GDM1 (cell line): ENCODE data around the gene SQSTM1.

Experiments
- DNase-seq: peaks from one replicate; lab custom pipeline; 2025; lab: John Stamatoyannopoulos, UW

Gene SQSTM1

DNA sequence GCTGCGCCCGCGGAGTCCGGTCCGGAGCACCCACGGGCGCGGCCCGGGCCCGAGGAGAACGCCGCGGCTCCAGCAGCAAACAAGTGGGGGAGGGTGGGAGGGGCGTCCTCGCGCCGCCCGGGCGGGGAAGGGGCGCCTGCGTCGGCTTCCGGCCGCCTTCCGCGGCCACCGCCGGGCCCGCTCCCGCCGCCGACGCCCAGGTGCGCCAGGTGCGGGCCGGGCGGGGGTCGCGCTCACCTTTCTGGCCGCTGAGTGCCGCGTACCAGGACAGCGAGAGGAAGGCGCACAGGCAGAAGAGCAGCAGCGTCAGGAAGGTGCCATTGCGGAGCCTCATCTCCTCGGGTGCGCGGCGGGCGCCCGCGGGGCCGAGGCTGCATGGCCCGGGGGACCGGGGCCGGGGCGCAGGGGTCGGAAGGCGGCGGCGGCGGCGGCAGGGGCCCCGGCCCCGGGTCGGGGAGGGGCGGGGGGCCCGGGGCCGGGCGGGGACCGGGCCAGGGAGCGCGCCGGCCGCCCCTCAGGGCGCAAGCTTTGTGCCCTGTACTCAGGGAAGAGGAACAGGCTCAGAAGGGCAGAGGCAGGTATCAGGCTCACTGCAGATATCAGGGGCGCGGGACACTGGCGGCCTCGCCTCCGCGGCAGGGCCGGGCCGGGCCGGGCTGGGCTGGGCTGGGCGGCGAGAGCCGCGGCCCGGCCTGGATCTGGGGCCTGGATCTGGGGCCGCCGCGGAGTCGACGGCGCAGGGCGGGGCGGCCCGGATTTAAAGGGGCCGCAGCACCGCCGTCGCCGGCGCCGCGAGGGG, 14.3 kb upstream of the SQSTM1 start, which contains the start of gene MGAT4B:
MGAT4B (minus strand) TSS at position 617 of the 799 bp plus-strand sequence; CDS start at position 334, 283 bp downstream.
- DNase-seq, result peak; percentile 75

GRCh38 chr5:179812135-179812825, 8.4 kb upstream of the SQSTM1 start:
- no peak for DNase-seq

- no peak for DNase-seq
Observed at GRCh38 chr5:179812997-179813607, 7.6 kb upstream of the SQSTM1 start.

GRCh38 chr5:179814090-179814489, 6.6 kb upstream of the SQSTM1 start:
- DNase-seq, result no peak

DNA sequence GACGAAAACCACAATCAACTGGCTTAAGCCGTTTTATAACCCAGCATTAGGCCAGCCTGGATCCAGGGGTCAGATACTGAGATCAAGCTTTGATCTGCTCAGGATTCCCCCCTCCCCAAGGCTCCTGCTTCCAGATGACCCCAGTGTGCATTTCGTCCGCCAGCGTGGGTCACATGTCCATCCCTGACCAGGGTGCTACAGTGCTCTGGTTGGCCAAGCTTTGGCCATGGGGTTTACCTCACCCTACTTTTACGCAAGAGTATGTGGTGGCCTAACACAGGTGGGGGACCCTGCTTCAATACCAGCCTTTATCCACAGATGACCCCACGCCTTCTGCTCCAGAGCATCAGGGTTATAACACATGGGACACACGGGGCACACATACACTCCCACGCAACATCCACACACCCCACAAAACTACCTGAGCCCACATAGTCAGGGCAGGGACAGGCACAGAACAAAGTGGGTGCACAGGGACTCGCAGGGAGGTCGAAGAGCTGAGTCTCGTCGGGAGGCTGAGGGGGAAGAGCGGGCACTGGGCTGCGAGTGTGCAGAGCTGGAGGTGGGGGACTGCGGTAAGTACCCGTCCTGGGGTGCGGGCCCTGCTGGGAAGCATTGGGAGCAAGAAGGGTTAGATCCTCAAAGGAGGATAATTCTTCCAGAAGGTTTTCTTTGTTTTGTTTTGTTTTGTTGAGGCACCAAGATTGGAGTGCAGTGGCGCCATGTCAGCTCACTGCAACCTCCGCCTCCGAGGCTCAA, 5.0 kb upstream of the SQSTM1 start:
- no peak for DNase-seq

DNA sequence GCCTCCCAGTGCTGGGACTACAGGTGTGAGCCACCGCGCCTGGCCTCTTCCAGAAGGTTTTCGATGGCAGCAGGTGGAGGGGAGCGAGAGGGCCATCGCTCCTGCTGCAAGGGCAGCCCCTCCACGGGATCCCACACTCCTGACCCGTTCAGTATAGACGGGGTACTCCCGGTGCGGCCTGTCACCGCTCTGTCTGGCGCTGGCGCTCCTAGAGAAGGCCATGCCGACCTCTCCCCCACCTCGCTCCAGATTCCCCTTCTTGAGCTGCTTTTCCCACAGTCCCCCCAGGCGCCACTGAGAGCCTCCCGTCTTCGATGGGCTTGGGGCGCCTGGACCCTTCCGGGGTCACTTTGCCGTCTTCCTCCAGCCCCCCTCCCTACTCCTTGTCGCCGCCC, 4.3 kb upstream of the SQSTM1 start:
- DNase-seq, result no peak

DNA sequence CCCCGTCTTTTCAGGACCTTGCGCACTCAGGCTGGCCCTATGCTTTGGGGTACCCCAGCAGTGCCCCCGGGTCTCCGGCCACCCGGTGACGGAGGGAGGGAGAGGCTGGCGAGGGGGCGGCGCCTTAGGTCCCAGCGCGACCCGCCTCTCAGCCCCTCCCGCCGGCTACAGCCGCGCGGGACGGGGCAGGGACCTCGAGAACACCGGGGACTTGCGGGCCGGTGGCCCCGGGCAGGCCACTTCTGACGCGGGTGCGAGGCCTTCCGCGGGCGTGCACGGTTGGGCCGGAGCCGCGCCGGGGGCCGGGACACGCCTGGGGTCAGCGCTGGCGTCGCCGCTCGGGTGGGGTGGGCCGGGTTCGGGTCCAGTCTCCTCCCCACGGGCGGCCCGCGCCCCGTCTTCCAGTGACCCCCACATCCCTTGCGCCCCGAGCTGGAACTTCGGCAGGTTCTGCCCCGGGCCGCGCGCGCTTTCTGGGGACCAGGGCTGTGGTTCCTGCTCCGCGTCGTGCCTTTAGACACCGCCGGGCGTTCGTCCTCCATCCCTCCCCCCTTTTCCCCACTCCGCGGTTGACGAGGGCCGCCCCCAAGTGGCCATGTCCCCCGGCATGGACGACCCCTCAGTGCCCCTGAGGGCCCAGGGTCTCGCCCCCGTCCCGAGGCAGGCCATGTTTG, 3.8 kb upstream of the SQSTM1 start:
- no peak for DNase-seq

DNA sequence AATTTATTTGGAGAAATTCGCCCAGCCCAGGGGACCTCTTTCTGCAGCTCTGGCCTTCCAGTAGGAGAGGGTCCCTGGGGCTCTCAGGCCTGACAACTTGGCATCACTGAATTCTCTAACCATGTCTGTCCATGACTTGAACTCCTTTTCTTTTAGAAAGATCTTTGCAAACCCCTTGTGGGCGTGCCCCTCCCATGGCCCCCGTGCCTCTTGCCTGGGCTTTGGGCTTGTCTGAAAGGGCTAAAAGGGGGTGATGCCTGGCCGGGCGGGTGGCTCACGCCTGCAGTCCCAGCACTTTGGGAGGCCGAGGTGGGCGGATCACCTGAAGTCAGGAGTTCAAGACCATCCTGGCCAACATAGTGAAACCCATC, 3.2 kb upstream of the SQSTM1 start:
- DNase-seq, result no peak

DNA sequence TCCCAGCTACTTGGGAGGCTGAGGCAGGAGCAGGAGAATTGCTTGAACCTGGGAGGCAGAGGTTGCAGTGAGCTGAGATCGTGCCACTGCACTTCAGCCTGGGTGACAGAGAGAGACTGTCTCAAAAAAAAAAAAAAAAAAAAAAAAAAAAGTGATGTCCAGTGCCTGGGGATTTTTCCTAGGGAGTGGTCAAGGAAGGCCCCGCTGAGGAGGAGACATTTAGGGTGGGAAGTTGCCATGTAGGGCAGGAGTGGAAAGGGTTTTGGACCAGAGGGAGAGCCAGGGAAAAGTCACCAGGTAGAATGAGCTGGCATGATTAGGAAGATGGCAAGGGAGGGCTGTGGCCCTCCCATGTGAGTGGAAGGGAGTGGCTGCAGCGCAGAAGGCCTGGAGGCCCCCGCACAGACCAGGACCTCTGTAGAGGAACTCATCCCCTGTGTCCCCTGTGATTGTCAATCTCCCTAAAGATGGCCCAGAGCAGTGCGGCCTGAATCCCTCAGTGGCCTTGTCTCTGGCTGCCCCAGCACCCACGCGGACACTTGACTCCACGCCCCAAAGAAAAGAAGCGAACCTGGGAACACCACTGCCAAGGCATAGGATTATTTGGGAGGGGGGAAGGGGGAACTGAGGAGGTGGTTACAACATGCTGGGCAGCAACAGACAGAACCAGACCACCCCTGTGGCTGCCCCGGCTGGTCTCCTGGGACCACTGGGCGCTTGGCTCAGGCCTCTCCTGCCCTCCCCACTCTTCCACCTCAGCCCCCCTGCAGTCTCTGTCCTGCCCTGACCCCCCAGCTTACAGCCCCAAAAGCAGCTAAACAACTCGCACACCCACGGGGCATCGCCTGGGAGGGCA, 2.6 kb upstream of the SQSTM1 start:
- no peak for DNase-seq

GRCh38 chr5:179818746-179819295, 1.9 kb upstream of the SQSTM1 start:
- DNase-seq, result peak; percentile 75

DNA sequence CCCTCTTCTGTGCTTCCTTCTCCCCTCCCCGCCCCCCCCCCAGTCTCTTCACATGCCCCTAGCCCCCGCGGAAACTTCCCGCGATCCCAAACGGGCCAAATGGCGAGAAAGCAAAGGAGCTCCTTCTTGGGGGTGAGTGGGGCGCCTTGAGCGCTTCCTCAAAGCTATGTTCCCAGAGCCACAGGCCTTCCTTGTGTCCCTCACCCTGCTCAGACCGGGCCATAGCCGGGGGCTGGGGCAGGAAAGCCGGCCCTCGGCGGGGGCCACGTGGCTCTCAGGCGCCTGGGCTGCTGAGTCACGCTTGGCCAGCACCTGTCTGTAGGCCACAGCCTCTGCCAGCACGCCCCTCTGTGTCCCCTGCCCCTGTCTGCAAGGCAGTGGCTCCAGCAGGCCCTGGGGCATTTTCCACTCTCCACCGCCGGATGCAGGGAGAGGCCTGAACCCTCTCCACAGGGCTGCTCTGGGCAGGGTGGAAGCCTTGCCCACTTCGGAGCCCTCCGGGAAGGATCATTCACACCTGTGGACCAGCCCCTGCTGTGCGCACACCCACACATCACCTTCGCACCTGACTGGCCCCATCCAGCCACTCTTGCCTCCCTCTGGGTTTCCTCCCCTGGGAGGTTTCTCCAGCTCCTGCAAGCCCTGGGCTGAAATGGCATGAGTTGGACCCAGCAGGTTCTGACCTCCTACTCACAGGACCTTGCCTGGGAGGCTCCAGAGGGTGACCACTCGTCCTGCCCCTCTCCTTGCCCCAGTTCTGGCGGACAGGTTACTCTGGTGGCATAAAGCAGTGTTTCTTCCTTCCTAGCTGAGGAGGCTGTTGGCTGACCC, 1.2 kb upstream of the SQSTM1 start:
- no peak for DNase-seq

GRCh38 chr5:179820127-179820482, 600 bp upstream of the SQSTM1 start:
- DNase-seq, result no peak

- DNase-seq, result peak; percentile 82
Observed at GRCh38 chr5:179821298-179822058, 773 bp downstream of the SQSTM1 start.

DNA sequence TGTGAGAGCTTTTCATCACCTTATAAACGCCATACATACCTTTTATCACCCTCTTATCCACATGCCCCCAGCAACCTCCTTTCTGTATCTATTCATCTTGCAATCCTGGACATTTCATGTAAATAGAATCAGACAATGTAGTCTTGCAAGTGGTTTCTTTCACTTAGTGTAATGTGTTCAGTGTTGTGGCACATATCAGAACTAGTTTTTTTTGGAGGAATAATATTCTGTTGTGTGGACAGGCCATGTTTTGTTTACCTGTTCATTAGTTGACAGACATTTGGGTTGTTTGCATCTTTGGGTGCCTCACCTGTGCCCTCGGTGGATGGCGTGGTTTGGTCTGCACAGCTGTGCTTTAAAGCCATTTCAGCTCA, 1.3 kb downstream of the SQSTM1 start:
- DNase-seq, result no peak

DNA sequence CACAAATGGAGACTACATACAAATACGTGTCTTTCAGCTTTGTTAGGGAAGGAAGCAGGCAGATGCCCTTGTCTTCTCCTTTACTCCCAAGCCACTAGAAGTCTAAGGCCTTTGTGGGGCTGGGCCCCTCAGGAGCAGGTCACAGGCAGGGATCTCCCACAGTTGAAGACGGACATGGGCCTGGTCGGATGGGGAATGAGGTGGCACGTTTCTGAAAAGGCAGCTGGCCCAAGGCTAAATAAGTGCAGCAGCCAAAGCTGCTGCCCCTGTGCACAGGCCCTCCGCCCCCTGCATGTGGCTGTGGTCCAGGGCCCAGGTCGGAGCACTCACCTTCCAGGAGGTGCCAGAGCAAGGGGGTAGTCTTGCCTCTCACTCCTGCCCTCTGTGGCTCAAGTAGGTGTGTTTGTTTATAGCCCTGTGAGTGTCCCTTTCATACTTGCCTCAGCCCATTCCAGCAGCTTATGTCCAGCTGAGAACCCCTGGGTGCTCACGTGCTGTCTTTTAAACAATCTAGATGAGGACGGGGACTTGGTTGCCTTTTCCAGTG, 1.8 kb downstream of the SQSTM1 start:
- DNase-seq, result no peak

- DNase-seq, result no peak
Observed at GRCh38 chr5:179823937-179824744, 3.4 kb downstream of the SQSTM1 start.

- no peak for DNase-seq
Observed at GRCh38 chr5:179824745-179825112, 4.0 kb downstream of the SQSTM1 start.

DNA sequence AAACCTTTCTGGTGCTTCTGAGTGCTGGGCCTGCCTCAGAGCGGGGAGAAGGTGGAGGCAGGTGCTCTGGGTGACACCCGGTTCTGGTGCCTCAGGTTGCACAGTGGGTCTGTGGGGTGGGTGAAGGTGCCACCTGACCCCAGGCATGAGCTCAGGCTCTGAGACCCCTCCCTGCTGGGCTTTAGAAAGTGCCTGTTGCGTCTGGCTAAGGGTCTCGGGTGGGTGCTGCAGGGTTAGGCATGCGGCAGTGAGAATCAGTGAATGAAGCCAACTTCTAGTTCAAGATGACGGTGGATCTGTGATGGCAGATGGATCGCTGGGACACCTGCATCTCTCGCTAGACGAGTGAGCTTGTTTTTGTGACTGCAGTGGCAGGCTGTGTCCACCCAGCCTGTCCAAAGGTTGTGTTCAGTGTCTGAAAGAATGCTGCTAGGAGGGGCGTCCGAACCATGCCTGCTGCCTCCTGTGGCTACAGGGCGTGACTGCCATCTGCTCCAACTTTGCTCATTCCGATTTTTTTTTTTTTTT, 5.0 kb downstream of the SQSTM1 start:
- DNase-seq, result no peak
